HG03432 (cell line): ENCODE data around the gene C19orf81.

ENCODE experiments used
- ATAC-seq: cut with Tn5 transposase; IDR thresholded peaks from one replicate; pipeline ENCODE4 v1.9.1; 2021; ENCODE audit warnings: mild to moderate bottlenecking, moderate library complexity; ENCODE audit not compliant: unreplicated experiment

Gene C19orf81

DNA sequence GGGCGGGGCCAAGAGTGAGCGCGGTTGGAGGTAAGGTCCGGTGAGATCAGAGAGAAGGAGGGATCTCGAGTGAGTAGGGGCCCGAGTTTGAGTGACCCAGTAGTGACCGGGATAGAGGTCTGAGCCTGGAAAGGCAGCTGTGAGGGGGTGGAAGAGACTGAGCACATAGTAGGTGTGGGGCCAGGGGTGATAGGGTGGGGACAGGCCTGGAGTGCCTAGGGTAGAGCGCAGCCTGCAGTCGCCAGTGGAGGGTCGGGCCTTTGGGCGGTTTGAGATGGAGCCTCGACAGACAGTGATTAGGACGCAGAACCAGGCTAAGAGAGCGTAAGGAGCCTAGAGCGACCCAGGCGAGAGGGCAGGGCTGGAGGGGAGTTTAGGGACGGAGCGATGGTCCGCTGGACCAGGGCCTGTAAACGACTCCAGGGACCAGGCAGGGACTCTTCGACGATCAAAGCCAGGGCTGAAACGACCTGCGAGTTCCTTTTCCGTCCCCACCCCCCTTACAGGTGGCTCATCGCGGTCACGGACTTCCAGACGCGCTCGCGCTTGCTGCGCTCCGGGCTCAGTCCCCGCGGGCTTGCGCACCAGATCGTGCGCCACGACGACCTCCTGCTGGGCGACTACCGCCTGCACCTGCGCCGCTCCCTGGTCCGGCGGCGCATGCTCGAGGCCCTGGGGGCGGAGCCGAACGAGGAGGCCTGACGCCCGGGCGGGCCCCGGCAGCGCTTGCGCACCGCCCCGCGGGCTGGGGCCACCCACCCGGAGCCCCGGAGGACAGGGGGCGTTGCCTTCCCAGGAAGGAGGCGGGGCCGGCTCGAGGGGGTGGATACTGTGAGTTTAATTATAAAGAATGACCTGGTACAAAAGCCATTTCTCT, 9.4 kb downstream of the C19orf81 start:
- no peak for ATAC-seq

DNA sequence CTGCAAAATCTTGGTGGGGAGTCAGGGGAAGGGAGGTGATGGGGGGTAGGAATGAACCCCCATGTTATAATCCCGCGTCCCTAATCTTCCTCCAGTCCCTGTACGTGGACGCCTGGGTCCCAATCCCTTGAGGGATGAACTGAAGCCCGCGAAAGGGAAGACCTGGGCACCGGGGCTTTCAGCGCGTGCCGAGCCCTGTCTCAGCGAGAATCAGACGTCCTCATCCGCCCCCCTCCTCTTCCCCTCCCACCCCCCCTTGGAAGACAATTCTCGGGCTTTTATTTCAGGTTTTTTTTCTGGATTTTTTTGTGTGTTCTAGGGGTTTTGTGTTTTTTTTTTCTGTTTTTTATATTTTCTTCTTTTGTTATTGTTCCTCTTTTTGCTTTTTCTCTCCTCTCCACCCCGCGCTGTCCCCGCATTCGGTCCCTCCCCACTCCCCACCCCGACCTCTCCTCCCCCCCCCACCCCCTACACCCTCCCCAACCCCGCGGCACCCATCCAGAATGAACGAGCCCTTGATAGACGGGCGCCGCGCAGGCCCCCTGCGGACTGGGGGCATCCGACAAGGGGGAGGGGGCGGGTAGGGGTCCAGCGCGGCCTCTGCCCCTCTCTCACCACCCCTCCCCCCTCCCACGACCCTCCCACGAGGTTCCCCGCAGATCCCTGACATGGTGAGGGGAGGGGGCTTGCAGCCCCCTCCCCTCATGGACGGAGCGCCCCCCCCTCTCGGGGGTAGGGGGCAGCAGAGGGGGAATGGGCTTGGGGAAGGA, 10.3 kb downstream of the C19orf81 start:
- no peak for ATAC-seq

DNA sequence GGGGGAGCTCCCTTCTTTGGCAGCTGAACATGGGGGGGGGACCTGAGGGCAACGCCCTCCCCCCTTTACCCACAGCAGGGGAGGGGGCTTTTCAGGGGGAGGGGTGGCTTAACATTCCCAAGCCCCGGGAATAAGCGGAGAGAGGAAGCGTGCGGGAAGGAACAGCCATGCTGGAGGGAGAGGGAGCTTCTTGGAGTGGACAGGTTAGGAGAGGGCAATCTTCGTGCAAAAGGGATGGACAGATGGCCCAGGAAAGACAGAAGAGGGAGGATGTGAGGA, 10.8 kb downstream of the C19orf81 start:
- no peak for ATAC-seq

DNA sequence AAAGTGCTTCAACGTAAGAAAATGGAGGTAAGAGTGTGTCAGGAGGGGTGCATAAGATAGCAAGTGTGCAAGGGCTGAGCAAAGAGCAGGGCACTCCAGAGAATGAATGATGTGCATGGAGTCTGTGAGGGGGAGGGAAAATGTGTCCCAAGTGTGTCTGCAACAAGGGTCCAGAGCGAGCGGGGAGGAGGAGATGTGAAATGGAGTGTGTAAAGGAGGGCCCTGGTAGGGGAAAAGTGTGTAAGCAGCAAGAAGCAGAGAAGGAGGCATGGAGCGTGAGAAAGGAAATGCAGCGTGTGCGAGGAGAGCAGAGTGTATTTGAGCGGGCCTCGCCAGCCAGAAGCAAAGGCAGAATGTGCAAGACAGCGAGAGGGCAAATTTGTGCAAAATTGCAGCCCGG, 11.8 kb downstream of the C19orf81 start:
- ATAC-seq: no peak

DNA sequence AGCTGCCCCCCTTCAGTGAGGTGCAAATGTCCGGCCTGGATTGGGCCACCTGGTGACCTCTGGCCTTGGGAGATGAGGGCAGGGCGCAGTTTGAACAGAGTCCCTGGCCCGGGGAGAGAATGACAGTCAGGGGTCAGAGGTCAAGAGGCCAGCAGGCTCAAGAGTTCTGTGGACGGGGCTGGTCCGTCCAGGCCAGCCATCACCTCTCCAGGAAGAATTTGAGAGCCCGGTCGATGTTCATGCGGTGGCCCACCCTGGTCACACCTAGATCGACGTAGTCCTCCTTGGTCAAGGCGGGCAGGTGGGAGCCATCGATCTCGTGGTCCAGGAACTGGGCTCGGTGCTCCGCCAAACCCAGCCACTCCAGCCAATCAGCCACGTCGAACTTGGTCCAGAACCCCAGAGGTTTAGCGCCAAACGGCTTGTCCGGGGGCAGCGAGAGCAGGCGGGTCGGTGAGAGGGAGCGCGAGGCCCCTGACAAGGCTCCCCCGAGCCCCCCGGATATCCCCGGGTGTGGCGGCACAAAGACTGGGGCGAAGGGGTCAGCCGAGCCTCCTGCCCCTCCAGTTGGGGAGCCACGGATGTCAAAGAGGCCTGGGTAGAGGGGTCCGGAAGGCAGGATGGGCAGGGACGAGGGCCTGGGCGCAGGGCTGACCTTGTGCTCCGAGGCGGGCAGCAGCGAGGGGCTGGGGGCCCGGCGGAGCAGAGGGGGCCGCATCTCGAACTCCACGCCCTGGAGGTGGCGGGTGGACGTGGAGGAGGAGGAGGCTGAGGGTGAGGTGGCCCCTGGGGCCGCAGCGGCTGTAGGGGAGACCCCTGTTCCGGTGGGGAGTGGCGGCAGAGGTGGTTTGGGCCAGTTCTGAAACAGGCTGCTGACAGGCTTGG, 12.8 kb downstream of the C19orf81 start:
- no peak for ATAC-seq

DNA sequence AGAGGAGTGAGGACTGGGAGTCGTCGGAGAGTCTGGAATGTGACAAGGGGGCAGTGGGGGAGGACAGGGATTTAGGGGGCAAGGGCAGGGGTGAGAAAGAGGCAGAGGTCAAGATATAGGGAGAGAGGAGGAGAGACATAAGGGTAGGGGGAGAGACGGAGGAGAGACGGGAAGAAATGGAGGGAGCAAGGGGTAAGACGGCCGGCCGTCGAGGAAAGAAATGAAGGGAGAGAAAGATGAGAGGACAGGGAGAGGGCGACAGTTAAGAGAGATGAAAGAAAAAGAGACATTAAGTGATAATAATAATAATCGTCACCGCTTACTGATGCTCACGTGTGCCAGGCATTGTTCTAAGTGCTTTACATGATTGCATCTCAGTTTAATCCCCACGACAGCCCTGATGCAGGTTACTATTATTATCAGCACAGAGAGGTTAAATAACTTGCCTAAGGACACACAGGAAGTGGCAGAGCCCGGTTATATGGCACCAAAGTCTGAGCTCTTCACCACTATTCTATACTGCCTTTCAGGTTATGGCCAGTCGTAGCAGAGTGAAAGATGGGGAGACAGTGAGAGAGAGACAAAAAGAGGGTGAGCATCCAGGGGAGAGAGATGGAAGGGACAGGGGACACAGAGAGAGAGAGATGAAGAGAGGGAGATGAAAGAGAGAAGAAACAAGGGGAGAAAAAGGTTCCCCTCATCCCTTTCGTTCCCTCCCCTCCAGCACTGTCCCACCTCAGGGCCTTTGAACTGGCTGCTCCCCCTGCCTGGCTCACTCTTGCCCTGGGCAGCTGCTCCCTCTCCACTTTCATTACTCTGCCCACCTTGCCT, 13.6 kb downstream of the C19orf81 start:
- ATAC-seq: no peak

DNA sequence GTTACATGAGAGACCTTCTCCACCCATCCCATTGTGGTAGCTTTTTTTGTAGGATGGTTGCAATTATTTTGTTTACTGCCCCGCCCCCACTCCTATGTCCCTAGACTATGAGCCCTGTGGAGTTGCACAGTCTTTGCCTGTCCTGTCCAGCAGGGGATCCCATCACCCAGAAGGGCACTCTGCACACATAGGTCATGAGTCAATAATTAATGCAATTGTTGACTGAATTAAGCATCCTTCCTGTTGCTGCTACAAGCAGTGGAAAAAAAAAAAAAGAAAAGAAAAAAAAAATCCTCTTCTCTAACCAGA, 14.2 kb downstream of the C19orf81 start:
- ATAC-seq: no peak

DNA sequence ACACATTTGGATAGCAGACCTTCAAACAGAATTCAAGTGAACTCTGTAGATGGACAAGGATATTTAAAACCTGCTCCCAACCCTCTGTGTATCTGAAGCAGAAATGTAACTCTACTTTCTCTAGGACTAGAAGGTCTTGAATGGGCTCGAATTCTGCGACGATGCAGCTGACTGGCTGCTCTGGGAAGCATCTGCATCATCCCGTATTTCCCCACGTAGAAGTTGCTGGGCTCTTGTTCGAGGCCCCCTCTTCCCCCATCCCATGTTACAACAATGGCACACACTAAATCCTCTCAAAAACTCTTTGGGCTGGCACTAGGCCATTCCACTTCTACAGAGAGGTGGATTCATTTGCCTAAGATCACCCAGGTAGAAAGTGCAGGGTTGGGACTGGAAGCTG, 15.0 kb downstream of the C19orf81 start:
- ATAC-seq: no peak

DNA sequence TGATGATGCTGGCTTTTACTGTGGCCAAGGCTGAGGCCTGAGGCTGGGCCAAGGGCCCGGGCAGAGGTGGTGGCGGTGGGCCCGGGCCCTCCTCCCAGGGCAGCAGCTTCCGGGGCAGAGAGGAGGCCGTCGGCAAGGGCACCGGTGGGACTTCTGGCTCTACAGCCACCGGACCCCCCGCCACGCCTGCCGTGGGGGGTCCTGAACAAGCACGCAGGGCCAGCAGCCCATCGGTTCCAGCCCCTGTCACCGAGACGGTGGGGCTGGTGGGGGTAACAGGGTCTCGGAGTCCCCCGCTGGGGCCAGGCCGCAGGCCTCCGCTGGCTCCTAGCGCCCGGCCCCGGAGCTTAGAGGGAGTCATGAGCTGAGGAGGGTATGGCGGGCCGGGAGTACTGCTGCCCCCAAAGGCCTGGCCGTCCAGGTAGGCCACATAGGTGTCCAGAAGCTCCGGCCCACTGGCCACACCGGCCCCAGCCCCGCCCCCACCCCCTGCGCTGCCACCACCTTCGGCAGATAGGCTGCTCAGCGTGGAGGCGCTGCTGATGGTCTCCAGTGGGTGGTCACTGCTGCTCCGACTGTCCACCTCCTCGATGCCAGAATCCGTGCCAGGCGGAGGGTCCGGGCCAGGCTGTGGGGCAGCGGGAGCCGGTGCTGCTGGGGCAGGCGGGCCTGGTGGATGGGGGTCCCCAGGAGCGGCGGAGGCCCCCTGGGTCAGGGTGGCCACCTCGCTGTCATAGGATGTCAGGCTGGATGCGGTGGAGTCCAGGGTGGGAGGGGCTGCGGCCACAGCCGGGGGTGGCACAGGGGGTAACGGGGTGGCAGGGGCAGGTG, 17.3 kb downstream of the C19orf81 start:
- ATAC-seq: no peak

DNA sequence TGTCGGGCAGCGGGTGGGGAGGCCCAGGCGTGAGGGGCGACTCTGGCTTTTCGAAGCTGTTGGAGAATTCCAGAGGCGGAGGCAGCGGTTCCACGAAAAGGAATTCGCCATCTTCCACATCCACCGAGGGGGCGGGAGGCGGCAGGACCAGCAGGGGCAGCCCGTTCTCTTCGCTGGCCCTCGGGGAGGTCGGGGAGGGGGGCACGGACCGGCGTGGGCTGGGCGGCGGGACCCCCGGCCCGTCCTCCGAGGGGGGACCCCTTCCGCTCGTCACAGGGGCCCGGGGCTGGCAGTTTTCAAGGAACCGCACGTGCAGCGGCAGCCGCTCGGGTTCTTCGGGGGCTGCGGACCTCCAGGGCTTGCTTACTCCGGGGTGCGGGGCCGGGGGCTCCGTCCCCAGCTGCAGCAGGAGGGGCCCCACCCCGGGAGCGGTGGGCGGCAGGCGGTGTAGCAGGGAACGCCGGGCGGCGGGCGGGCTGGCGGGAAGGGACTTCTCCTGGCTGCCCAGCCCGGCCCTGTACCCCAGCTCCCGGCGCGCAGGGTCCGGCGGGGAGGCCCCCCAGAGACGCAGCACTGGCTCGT, 18.0 kb downstream of the C19orf81 start:
- ATAC-seq: no peak

DNA sequence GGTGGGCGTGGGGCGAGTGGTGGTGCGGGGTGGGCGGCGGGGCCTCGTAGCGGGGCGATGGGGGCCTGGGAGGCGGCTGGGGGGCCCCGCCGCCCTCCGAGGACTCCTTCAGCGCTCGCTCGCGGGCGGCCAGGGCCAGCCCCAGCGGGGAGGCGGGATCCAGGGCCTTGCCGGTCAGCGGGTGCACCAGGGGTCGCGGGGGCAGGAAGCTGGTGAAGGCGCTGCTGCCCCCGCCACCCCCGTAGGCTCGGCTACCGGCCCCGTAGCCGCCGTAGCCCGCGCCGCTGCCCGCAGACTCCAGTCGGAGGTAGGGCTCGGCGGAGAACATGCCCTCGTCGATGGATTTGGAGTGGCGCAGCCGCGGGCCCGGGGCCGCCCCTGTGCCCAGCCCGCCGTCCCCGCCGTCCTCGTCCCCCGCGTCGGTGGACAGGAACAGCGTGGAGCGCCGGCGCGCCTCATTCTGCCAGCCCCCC, 18.6 kb downstream of the C19orf81 start:
- no peak for ATAC-seq

DNA sequence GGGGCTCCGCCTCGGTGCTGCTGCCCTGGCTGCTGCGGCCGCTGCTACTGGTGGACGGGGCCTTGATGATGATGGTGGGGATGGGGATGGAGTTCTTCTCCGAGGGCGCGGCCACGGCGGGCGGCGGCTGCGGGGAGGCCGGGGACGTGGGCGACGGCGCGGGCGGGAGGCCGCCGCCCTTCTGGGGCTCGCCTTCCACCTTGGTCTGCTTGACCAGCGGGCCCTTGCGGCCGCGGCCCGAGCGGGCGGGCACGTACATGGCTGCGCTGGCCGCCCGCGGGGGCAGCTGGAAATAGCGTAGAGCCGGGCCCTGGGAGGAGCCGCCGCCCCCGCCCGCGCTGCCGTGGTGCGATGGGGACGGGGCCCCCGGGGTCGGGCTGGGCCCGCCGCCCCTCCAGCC, 19.2 kb downstream of the C19orf81 start:
- no peak for ATAC-seq

DNA sequence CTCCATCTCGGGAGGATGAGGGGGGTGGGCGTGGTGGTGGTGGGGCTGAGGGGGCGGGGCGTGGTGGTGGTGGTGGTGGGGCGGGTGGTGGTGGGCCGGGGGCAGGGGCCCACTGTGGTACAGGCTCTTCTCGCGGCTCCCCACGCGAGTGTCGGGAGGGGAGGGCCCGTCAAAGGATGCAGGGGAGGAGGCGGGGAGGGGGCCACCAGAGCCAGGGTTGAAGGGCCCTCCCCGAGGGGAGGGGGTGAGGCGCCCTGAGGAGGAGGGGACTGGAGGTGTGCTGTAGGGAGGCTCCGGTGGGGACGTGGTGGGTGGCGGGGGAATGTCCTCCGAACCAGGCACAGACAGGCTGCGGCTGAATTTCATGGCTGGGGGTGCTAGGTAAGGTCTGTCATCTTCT, 19.6 kb downstream of the C19orf81 start:
- no peak for ATAC-seq

DNA sequence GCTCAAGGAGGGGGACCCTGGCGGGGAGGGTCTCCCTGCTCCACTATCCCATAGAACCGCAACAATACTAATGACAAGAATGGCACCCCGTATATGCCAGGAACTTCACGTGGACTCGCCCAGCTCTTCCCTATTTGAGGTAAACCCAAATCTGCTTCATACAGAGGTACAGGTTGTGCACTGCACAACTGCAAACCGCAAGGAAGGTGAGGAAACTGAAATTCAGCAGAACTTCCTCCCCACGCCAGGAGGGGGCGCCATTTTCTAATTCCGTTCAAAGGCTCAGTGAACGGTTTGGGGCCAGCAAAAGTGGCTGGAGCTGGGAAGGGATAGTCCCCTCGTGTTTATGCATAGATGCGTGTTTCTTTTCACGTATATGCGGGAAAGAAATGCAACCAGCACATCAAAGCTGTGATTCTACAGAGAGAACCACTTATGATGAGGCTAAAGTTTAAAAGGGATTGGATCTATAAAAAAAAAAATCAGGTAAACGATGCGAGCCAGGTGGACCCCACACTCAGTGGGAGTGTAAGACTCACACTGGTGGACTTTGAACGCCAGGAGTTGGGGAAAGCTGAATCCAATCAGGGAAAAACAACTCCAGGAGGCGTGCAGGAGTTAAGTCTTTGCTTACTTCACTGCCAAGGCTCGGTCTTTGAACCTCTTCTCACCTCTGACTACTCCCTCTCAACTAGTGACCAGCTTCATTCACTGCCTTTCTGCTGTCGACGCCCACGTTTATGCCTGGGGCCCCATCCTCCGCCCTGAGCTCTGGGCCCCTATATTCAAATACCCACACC, 20.3 kb downstream of the C19orf81 start:
- no peak for ATAC-seq

DNA sequence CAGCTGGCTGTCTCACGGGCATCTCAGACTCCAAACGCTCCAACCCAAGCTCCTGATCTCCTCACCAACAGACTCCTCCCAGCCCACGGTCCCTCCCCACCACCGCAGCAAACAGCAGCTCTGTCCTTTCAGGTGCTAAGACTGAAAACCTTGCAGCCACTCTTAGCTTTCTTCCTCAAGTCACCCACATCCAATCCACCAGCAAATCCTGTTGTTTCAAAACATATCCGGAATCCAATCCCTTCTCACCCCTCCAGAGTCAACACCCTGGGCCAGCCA, 20.8 kb downstream of the C19orf81 start:
- ATAC-seq: no peak

DNA sequence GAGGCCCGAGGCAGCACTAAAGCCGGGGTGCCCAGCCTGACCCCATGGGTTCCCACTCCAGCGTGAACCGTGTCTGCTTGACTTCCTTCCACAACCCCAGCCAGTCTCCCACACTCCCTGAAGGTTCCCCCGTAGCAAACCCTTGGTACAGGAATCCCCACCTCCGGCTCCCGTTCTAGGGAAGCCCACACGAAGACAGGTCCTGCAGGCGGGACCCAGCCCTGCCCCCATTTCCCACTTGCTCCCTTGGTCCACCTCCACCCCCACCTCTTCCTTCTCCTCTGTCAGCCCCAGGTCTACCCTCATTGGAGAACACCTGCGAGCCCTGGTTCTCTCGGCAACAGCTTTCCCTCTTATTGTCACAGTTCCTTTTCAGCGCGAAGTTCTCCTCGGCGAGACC, 23.9 kb downstream of the C19orf81 start:
- no peak for ATAC-seq

DNA sequence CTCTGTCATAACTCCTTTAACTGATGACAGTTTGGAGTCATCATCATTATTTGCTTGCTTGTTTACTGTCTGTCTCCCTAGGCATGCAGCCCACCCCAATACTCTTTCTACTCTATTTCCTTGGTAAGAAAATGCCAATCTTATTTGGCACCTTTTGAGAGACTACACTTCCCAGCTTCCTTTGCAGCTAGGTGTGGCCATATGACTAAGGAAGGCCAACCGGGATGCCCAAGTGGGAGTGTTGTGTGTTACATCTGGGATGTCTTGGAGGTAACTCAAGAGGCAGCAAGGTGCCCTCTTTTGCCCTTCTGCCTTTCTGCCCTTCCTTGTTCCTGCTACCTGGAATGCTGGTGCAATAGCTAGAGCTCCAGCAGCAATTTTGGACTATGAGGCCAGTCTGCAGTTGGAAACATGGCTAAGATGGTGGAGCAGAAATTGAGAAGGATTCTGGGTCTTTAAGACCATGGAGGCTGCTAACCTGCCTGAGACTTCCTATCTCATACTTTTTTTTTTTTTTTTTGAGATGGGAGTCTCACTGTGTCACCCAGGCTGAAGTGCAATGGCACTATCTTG, 27.5 kb downstream of the C19orf81 start:
- ATAC-seq: no peak

DNA sequence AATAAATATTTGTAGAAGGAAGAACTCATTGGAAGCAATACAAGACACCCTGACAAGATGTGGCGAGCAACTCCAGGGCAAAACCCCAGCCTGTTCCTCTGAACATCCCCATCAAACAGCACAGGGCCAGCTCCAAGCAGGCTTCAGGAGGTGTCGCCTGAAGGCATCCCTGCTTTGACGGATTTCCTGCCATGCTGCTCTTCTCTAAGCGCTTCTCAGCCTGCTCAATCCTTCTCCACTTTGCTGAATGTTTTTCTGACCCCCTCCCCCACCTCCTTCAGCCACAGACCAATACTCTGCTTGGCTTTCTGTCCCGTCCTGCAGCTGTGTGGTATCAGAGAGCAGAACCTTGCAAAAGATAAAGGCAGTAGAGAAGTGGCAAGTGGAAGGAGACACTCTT, 28.4 kb downstream of the C19orf81 start:
- ATAC-seq: no peak

DNA sequence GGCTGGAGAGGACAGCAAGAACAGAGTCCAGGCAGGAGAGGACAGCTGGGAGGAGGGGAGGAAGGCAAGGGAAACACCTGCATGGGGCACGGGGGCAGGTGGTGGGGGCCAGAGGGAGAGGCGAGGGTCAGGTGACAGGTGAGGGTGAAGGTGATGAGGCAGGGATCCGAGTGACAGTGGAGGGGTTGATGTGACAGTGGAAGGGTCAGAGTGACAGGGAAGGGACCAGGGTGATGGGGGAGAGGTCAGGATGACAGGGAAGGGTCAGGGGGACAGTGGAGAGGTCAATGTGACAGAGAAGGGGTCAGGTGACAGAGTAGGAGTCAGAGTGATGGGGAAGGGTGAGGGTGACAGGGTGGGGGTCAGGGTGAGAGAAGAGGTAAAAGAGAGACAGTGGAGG, 29.1 kb downstream of the C19orf81 start:
- ATAC-seq: no peak
